ENCODE data around the gene CREB5.

The CREB5 gene

GRCh38 chr7:28621369-28621841 lies 209.1 kb downstream of the CREB5 start:
- no peak for DNase-seq

GRCh38 chr7:28623105-28623730 lies 210.9 kb downstream of the CREB5 start:
- DNase-seq: no peak

- DNase-seq: peak; percentile 38
These were observed 211.5 kb downstream of the CREB5 start for GRCh38 chr7:28623863-28624262.

GRCh38 chr7:28625432-28625831 lies 213.1 kb downstream of the CREB5 start:
- no peak for DNase-seq

- DNase-seq: peak; percentile 56
These were observed 213.9 kb downstream of the CREB5 start for GRCh38 chr7:28626221-28626620.

- peak; percentile 54 for DNase-seq
These were observed 214.4 kb downstream of the CREB5 start for GRCh38 chr7:28626624-28627262.

GRCh38 chr7:28627263-28627653 lies 214.9 kb downstream of the CREB5 start:
- DNase-seq: no peak

GRCh38 chr7:28627896-28628295 lies 215.6 kb downstream of the CREB5 start:
- no peak for DNase-seq

- DNase-seq: no peak
These were observed 217.0 kb downstream of the CREB5 start for GRCh38 chr7:28629216-28629842.

- DNase-seq: no peak
These were observed 218.0 kb downstream of the CREB5 start for GRCh38 chr7:28630350-28630749.

- no peak for DNase-seq
These were observed 219.7 kb downstream of the CREB5 start for GRCh38 chr7:28631995-28632394.

GRCh38 chr7:28638914-28639313 lies 226.6 kb downstream of the CREB5 start:
- DNase-seq: no peak

- no peak for DNase-seq
These were observed 227.7 kb downstream of the CREB5 start for GRCh38 chr7:28640001-28640400.

GRCh38 chr7:28641752-28642545 lies 229.6 kb downstream of the CREB5 start:
- DNase-seq: no peak

- no peak for DNase-seq
These were observed 230.9 kb downstream of the CREB5 start for GRCh38 chr7:28643188-28643569.

GRCh38 chr7:28643584-28644340 lies 231.4 kb downstream of the CREB5 start:
- no peak for DNase-seq

GRCh38 chr7:28645866-28646265 lies 233.5 kb downstream of the CREB5 start:
- DNase-seq: no peak

GRCh38 chr7:28646376-28647075 lies 234.2 kb downstream of the CREB5 start:
- no peak for DNase-seq

- no peak for DNase-seq
These were observed 234.7 kb downstream of the CREB5 start for GRCh38 chr7:28647076-28647421.

GRCh38 chr7:28649189-28649588 lies 236.9 kb downstream of the CREB5 start:
- DNase-seq: no peak

GRCh38 chr7:28649811-28650210 lies 237.5 kb downstream of the CREB5 start:
- DNase-seq: no peak

- DNase-seq: no peak
These were observed 241.8 kb downstream of the CREB5 start for GRCh38 chr7:28654110-28654509.

Measured in NCI-H1105 treated with DMSO at 0.1 percent for 48 hours (cell line).